Measurements from ENCODE around the gene ASXL1.

- TF ChIP-seq CTCF (IDR thresholded peaks at IDR 0.05) (no peak), EP300 (IDR thresholded peaks at IDR 0.05; ENCODE audit: borderline replicate concordance in 1 of 2, low read depth in 1 of 2, low read length in 1 of 2) (no peak), USF1 (IDR thresholded peaks at IDR 0.05; ENCODE audit: borderline replicate concordance, low read depth) (no peak), RCOR1 (IDR thresholded peaks at IDR 0.05; ENCODE audit: low read length) (no peak), TCF12 (IDR thresholded peaks at IDR 0.05) (no peak), POLR2AphosphoS5 (IDR thresholded peaks at IDR 0.05; ENCODE audit: low read depth, low read length) (no peak), IRF3 (IDR thresholded peaks at IDR 0.05; ENCODE audit: low read depth, low read length) (no peak), REST (IDR thresholded peaks at IDR 0.05; ENCODE audit: low read depth, low read length) (no peak)
Observed at GRCh38 chr20:32404017-32404416, 45.9 kb downstream of the ASXL1 start.
